Activated T-helper 2 cell treated with anti-CD3 and anti-CD28 coated beads, Interferon-gamma antibody, Interleukin-2, Interleukin-4, amounts not matched to agents 10 μg/mL and 5 μg/mL and 100 μg/mL, durations not matched to agents 14 hours and 24 hours and 36 hours (primary cell): ENCODE results near the gene TEKTIP1. TPM values are rescaled to one million over a fixed set of nuclear protein-coding genes. Genes with fewer than 3 reads are reported as not detected.

ENCODE experiments used
- DNase-seq: peaks from one replicate; pipeline ENCODE4 v3.0.0; 2021; ENCODE audit warnings: low spot score
- H3K27ac Mint-ChIP-seq: one replicate; pipeline ENCODE4 v1.8.0; 2021; ENCODE audit warnings: mixed read lengths
- H3K27me3 Mint-ChIP-seq: one replicate; pipeline ENCODE4 v1.8.0; 2021; ENCODE audit warnings: low read depth, mixed read lengths
- H3K36me3 Mint-ChIP-seq: one replicate; pipeline ENCODE4 v1.8.0; 2021; ENCODE audit warnings: low read depth, mixed read lengths
- H3K4me1 Mint-ChIP-seq: one replicate; pipeline ENCODE4 v1.8.0; 2021; ENCODE audit warnings: low read depth, mixed read lengths
- H3K4me3 Mint-ChIP-seq: one replicate; pipeline ENCODE4 v1.8.0; 2021; ENCODE audit warnings: low read depth, mild to moderate bottlenecking, moderate library complexity, mixed read lengths
- H3K9me3 Mint-ChIP-seq: one replicate; pipeline ENCODE4 v1.8.0; 2021; ENCODE audit warnings: mixed read lengths
- intact Hi-C: fragments of 100-400 bp; cut with micrococcal nuclease; formaldehyde crosslinking; loops from one replicate; pipeline ENCODE4 v1.15.1; 2023
- total RNA-seq: library from RNA; stranded (reverse); gene quantifications from 2 replicates; pipeline ENCODE4 v1.2.3, GENCODE V29; 2022

Gene TEKTIP1
- total RNA-seq, 1 donor from 2014 or later, result 2.5 TPM

GRCh38 chr19:3532154-3532786 lies 6.7 kb upstream of the TEKTIP1 start:
- no peaks in the 10 kb centered on the region for H3K9me3 Mint-ChIP-seq
- H3K27me3 Mint-ChIP-seq, result no peaks in the 10 kb centered on the region
- H3K4me3 Mint-ChIP-seq, result no peak overlapping the region
- no peak for DNase-seq
- no peak overlapping the region for H3K27ac Mint-ChIP-seq
- intact Hi-C loops, result no loop called here
- peaks cover 31% of the 10 kb centered on the region for H3K36me3 Mint-ChIP-seq
- no peaks in the 10 kb centered on the region for H3K4me1 Mint-ChIP-seq

DNA sequence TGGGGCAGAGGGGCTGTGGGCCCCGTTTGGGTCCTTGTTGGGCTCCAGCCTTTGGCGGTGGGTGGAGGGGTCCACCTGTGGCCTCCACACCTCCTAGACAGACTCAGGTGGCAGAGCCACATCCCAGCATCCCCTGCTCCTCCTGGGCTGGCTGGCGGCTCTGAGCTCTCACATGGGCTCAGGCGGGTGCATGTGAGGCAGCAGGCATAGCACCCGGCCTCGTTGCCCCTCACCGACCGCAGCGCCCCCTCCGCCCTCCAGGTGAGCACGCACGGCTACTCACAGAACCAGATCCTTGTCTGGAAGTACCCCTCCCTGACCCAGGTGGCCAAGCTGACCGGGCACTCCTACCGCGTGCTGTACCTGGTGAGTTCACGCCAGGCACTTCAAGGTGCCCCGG lies 5.9 kb upstream of the TEKTIP1 start:
- H3K27ac Mint-ChIP-seq, result no peak overlapping the region
- no peaks in the 10 kb centered on the region for H3K4me1 Mint-ChIP-seq
- peaks cover 38% of the 10 kb centered on the region for H3K36me3 Mint-ChIP-seq
- no peaks in the 10 kb centered on the region for H3K27me3 Mint-ChIP-seq
- no peaks in the 10 kb centered on the region for H3K9me3 Mint-ChIP-seq
- intact Hi-C loops, result no loop called here
- no peak for DNase-seq
- H3K4me3 Mint-ChIP-seq, result no peak overlapping the region

GRCh38 chr19:3533563-3534216 lies 5.3 kb upstream of the TEKTIP1 start:
- Mint-ChIP-seq H3K36me3 (peaks cover 45% of the 10 kb centered on the region), H3K9me3 (no peaks in the 10 kb centered on the region), H3K27me3 (no peaks in the 10 kb centered on the region), H3K4me1 (no peaks in the 10 kb centered on the region), H3K27ac (no peak overlapping the region), H3K4me3 (no peak overlapping the region)
- intact Hi-C loops, result no loop called here
- DNase-seq, result no peak

DNA sequence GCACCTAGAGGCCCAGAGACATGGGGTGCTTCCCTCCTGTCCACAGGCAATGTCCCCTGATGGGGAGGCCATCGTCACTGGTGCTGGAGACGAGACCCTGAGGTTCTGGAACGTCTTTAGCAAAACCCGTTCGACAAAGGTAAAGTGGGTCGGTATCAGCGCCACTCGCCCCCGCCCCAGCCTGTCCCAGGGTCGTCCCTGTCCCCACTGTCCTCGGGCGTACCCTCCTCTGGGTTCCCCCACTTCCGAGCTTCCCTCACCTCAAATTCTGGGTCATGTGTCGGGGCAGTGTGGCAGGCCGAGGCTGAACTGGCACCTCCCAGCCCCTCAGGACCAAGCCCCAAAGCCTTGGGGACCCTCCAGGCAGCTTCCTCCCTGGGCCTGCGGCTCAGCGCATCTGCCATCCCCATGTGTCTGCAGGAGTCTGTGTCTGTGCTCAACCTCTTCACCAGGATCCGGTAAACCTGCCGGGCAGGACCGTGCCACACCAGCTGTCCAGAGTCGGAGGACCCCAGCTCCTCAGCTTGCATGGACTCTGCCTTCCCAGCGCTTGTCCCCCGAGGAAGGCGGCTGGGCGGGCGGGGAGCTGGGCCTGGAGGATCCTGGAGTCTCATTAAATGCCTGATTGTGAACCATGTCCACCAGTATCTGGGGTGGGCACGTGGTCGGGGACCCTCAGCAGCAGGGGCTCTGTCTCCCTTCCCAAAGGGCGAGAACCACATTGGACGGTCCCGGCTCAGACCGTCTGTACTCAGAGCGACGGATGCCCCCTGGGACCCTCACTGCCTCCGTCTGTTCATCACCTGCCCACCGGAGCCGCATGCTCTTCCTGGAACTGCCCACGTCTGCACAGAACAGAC lies 4.4 kb upstream of the TEKTIP1 start:
- H3K27ac Mint-ChIP-seq, result no peak overlapping the region
- H3K4me3 Mint-ChIP-seq, result no peak overlapping the region
- peaks cover 50% of the 10 kb centered on the region for H3K36me3 Mint-ChIP-seq

GRCh38 chr19:3535235-3535535 lies 3.8 kb upstream of the TEKTIP1 start:
- Mint-ChIP-seq H3K4me1 (no peaks in the 10 kb centered on the region), H3K27ac (no peak overlapping the region), H3K36me3 (peaks cover 56% of the 10 kb centered on the region), H3K27me3 (no peaks in the 10 kb centered on the region), H3K4me3 (no peak overlapping the region), H3K9me3 (no peaks in the 10 kb centered on the region)
- no peak for DNase-seq
- intact Hi-C loops, result no loop called here

More for the DNA sequence above, 4.4 kb upstream of the TEKTIP1 start:
- no peaks in the 10 kb centered on the region for H3K4me1 Mint-ChIP-seq
- no peaks in the 10 kb centered on the region for H3K27me3 Mint-ChIP-seq
- intact Hi-C loops, result no loop called here
- no peak for DNase-seq
- no peaks in the 10 kb centered on the region for H3K9me3 Mint-ChIP-seq

GRCh38 chr19:3535563-3535965 lies 3.4 kb upstream of the TEKTIP1 start:
- Mint-ChIP-seq H3K36me3 (peaks cover 56% of the 10 kb centered on the region), H3K4me1 (no peaks in the 10 kb centered on the region), H3K27ac (no peak overlapping the region), H3K4me3 (no peak overlapping the region), H3K27me3 (no peaks in the 10 kb centered on the region), H3K9me3 (no peaks in the 10 kb centered on the region)
- intact Hi-C loops, result no loop called here
- DNase-seq, result no peak

DNA sequence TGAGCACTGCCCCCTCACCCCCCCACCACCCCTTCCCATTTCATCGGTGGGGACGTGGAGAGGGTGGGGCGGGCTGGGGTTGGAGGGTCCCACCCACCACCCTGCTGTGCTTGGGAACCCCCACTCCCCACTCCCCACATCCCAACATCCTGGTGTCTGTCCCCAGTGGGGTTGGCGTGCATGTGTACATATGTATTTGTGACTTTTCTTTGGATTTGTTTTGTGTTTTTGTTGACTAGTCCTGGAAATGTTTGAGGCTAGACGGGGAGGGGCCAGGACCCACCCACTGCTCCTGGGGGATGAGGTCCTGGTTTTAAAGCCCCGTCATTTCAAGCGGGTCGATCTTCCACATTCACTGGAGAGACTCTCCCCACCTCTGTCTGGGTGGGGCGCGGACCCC lies 3.0 kb upstream of the TEKTIP1 start:
- Mint-ChIP-seq H3K27ac (no peak overlapping the region), H3K4me3 (no peak overlapping the region), H3K4me1 (no peaks in the 10 kb centered on the region), H3K9me3 (no peaks in the 10 kb centered on the region), H3K27me3 (no peaks in the 10 kb centered on the region), H3K36me3 (peaks cover 56% of the 10 kb centered on the region)
- DNase-seq, result no peak
- intact Hi-C loops, result no loop called here

- H3K36me3 Mint-ChIP-seq, result peaks cover 50% of the 10 kb centered on the region
- no peak overlapping the region for H3K4me3 Mint-ChIP-seq
- no peaks in the 10 kb centered on the region for H3K9me3 Mint-ChIP-seq
- intact Hi-C loops, result no loop called here
- no peak overlapping the region for H3K27ac Mint-ChIP-seq
- no peaks in the 10 kb centered on the region for H3K4me1 Mint-ChIP-seq
- DNase-seq, result no peak
- H3K27me3 Mint-ChIP-seq, result no peaks in the 10 kb centered on the region
These were observed 2.4 kb upstream of the TEKTIP1 start for GRCh38 chr19:3536429-3537100.

DNA sequence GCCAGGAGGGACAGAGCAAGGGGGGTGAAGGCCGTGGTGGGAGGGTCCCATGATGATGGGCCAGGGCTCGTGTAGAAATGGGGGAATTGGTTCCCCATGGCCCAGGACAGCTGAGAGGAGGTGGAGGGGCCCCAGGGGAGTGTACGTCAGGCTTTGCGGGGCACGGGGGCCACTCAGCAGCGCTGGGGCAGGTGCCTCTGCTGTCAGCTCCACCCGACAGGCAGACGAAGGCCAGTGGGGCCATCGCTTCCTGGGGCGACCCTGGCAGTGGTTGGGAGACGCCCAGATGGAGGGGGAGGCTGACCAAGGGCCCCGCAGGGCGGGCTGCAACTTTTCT lies 1.9 kb upstream of the TEKTIP1 start:
- intact Hi-C loops, result no loop called here
- H3K27me3 Mint-ChIP-seq, result no peaks in the 10 kb centered on the region
- H3K4me3 Mint-ChIP-seq, result no peak overlapping the region
- H3K9me3 Mint-ChIP-seq, result no peaks in the 10 kb centered on the region
- H3K27ac Mint-ChIP-seq, result no peak overlapping the region
- no peak for DNase-seq
- H3K4me1 Mint-ChIP-seq, result no peaks in the 10 kb centered on the region
- H3K36me3 Mint-ChIP-seq, result peaks cover 50% of the 10 kb centered on the region

GRCh38 chr19:3537438-3538240 lies 1.3 kb upstream of the TEKTIP1 start:
- H3K9me3 Mint-ChIP-seq, result no peaks in the 10 kb centered on the region
- H3K4me1 Mint-ChIP-seq, result no peaks in the 10 kb centered on the region

GRCh38 chr19:3538258-3538929 lies 580 bp upstream of the TEKTIP1 start:
- no peak for DNase-seq
- Mint-ChIP-seq H3K4me3 (no peak overlapping the region), H3K27ac (no peak overlapping the region), H3K4me1 (no peaks in the 10 kb centered on the region), H3K9me3 (no peaks in the 10 kb centered on the region), H3K27me3 (no peaks in the 10 kb centered on the region), H3K36me3 (peaks cover 42% of the 10 kb centered on the region)
- intact Hi-C loops, result no loop called here

More at GRCh38 chr19:3537438-3538240, 1.3 kb upstream of the TEKTIP1 start:
- DNase-seq, result no peak
- Mint-ChIP-seq H3K27me3 (no peaks in the 10 kb centered on the region), H3K4me3 (no peak overlapping the region), H3K36me3 (peaks cover 46% of the 10 kb centered on the region), H3K27ac (no peak overlapping the region)
- intact Hi-C loops, result no loop called here

- Mint-ChIP-seq H3K9me3 (no peaks in the 10 kb centered on the region), H3K27ac (no peak overlapping the region), H3K36me3 (peaks cover 32% of the 10 kb centered on the region), H3K4me1 (no peaks in the 10 kb centered on the region), H3K4me3 (no peak overlapping the region), H3K27me3 (no peaks in the 10 kb centered on the region)
- DNase-seq, result no peak
- intact Hi-C loops, result no loop called here
These were observed 763 bp downstream of the TEKTIP1 start for GRCh38 chr19:3539756-3540118.
